Measurements from ENCODE around the gene YIF1A.

- TF ChIP-seq CTCF (optimal IDR thresholded peaks at IDR 0.05 in 1 of 3, IDR thresholded peaks at IDR 0.05 in 1 of 3, conservative IDR thresholded peaks at IDR 0.05 in 1 of 3; ENCODE audit: extremely low read depth in 1 of 3, insufficient read depth in 2 of 3, low read length in 3 of 3) (no peak), EZH2 (IDR thresholded peaks at IDR 0.05; ENCODE audit: low read length) (no peak)
These were observed 24.6 kb downstream of the YIF1A start for GRCh38 chr11:66264383-66264782.
